ENCODE data around the gene RASGEF1B. TPM values are rescaled to one million over a fixed set of nuclear protein-coding genes. Genes with fewer than 3 reads are reported as not detected.

Gene RASGEF1B
- polyA plus RNA-seq, 2 of the 4 experiments (the other 2 are of a cell fraction), result 0.16 TPM; not detected in 1

GRCh38 chr4:81509822-81510221 is 38.1 kb upstream of the RASGEF1B start:
- TF ChIP-seq FOSL2 (IDR thresholded peaks at IDR 0.05) (no peak), FOSL2 (CRISPR knock-in tag; IDR thresholded peaks at IDR 0.05) (no peak), ELK1 (IDR thresholded peaks at IDR 0.05; ENCODE audit: low read depth, low read length) (no peak), CHD2 (IDR thresholded peaks at IDR 0.05; ENCODE audit: low read length, partially characterized antibody) (no peak), HOXB13 (CRISPR knock-in tag; IDR thresholded peaks at IDR 0.05; ENCODE audit: low read depth) (no peak), NFE2L2 (conservative IDR thresholded peaks at IDR 0.05; ENCODE audit: low read length) (no peak), PBX3 (IDR thresholded peaks at IDR 0.05) (no peak), EP300 (IDR thresholded peaks at IDR 0.05) (no peak), JUNB (IDR thresholded peaks at IDR 0.05) (no peak), TP53 (CRISPR knock-in tag; IDR thresholded peaks at IDR 0.05) (no peak), CBX2 (IDR thresholded peaks at IDR 0.05; ENCODE audit: borderline replicate concordance, low read depth) (no peak), ZNF302 (CRISPR knock-in tag; IDR thresholded peaks at IDR 0.05) (no peak), RCOR1 (IDR thresholded peaks at IDR 0.05; ENCODE audit: low read depth, low read length) (no peak), KDM1A (IDR thresholded peaks at IDR 0.05; ENCODE audit: low read depth) (no peak), GATA3 (IDR thresholded peaks at IDR 0.05; ENCODE audit: borderline replicate concordance) (no peak)
- Histone ChIP-seq H3K9me3 (no peaks in the 10 kb centered on the region), H3K27ac (no peak overlapping the region), H3K4me2 (no peak overlapping the region), H3K4me3 (no peak overlapping the region), H3K4me1 (no peaks in the 10 kb centered on the region)
- no peak for ATAC-seq
- FAIRE-seq, result no peak
- POLR2A ChIA-PET, result no interaction called here
- WGBS (ENCODE audit: missing lambda C conversion rate), result 14% methylated on average over 7 of the region's 7 CpGs
- CTCF ChIA-PET, result interaction anchor here (0.7 kb wide), 1 partner anchor 224 kb away, joined by 3 read pairs; no protein-coding TSS in a partner anchor
- DNase-seq (ENCODE audit: low read depth in 1 of 2, low spot score in 1 of 2), result no peak

GRCh38 chr4:81509191-81509590 is 37.5 kb upstream of the RASGEF1B start:
- FAIRE-seq (no peak), DNase-seq (ENCODE audit: low read depth in 1 of 2, low spot score in 1 of 2) (no peak), ATAC-seq (no peak)
- TF ChIP-seq SREBF2 (IDR thresholded peaks at IDR 0.05), result no peak
- TF ChIP-seq ZC3H11A (IDR thresholded peaks at IDR 0.05), result no peak
- no peak for TF ChIP-seq NPAS2 (CRISPR knock-in tag; IDR thresholded peaks at IDR 0.05; ENCODE audit: borderline replicate concordance)
- TF ChIP-seq ZSCAN20 (CRISPR knock-in tag; IDR thresholded peaks at IDR 0.05), result no peak
- no peak for TF ChIP-seq CEBPB (IDR thresholded peaks at IDR 0.05)
- no peak for TF ChIP-seq USF2 (IDR thresholded peaks at IDR 0.05)
- TF ChIP-seq CBX2 (IDR thresholded peaks at IDR 0.05; ENCODE audit: borderline replicate concordance, low read depth), result no peak
- Histone ChIP-seq H3K27ac (no peak overlapping the region), H3K9me3 (no peaks in the 10 kb centered on the region), H3K4me3 (no peak overlapping the region), H3K4me2 (no peak overlapping the region), H3K4me1 (no peaks in the 10 kb centered on the region)
- ChIA-PET POLR2A (no interaction called here), CTCF (interaction anchor here (0.7 kb wide), 1 partner anchor 225 kb away, joined by 3 read pairs; no protein-coding TSS in a partner anchor)
- WGBS (ENCODE audit: missing lambda C conversion rate), result 62% methylated on average over 3 of the region's 3 CpGs

- POLR2A ChIA-PET, result no interaction called here
- Histone ChIP-seq H3K4me3 (no peak overlapping the region), H3K27ac (no peak overlapping the region), H3K4me1 (no peaks in the 10 kb centered on the region), H3K9me3 (no peaks in the 10 kb centered on the region), H3K4me2 (no peak overlapping the region)
- FAIRE-seq (no peak), ATAC-seq (no peak), DNase-seq (ENCODE audit: low read depth in 1 of 2, low spot score in 1 of 2) (no peak)
- TF ChIP-seq TP53 (CRISPR knock-in tag; IDR thresholded peaks at IDR 0.05), result no peak
- TF ChIP-seq MAFK (IDR thresholded peaks at IDR 0.05; ENCODE audit: partially characterized antibody), result peak; percentile 56
- CTCF ChIA-PET, result no interaction called here
- WGBS (ENCODE audit: missing lambda C conversion rate), result 32% methylated on average over 2 of the region's 2 CpGs
Measured at GRCh38 chr4:81508411-81509185, 36.9 kb upstream of the RASGEF1B start.

All from A549 (cell line).